GM12878 (cell line): ENCODE measurements around the gene PCNX4. TPM values are rescaled to one million over a fixed set of nuclear protein-coding genes. Genes with fewer than 3 reads are reported as not detected.
A peak's percentile ranks its signal among the peaks of the same experiment; 100 is the strongest.

ENCODE experiments used
- BHLHE40 ChIP-seq, 2 experiments: fragments of 450-650 bp in 1 of 2; IDR thresholded peaks; 2 replicates each; pipeline ENCODE4 v1.6.1; 2011 to 2017; ENCODE audit warnings: low read depth in 2 of 2, borderline replicate concordance in 1 of 2, improper control_type of control experiment in 1 of 2, low read length in 1 of 2, mild to moderate bottlenecking in 1 of 2
- BRCA1 ChIP-seq: IDR thresholded peaks from 2 replicates; pipeline ENCODE4 v1.6.1; 2011; ENCODE audit warnings: low read depth, low read length, improper control_type of control experiment
- CEBPB ChIP-seq, 2 experiments: fragments of 150-350 bp in 1 of 2; IDR thresholded peaks; 2 replicates each; pipeline ENCODE4 v1.6.1; 2012 to 2014; ENCODE audit warnings: low read depth in 2 of 2, low read length in 2 of 2, borderline replicate concordance in 1 of 2, inconsistent platforms in 1 of 2
- CREB1 ChIP-seq: IDR thresholded peaks from 2 replicates; pipeline ENCODE4 v1.6.1; 2012; ENCODE audit warnings: low read depth, mild to moderate bottlenecking, inconsistent platforms
- ETV6 ChIP-seq, 2 experiments: fragments of 450-650 bp in 1 of 2; IDR thresholded peaks in 1 of 2; conservative IDR thresholded peaks in 1 of 2; 2 replicates each; pipeline ENCODE4 v1.6.1; 2014; ENCODE audit warnings: antibody characterized with exemption in 1 of 2, borderline replicate concordance in 1 of 2, low read depth in 1 of 2, mild to moderate bottlenecking in 1 of 2, moderate library complexity in 1 of 2
- GATAD2B ChIP-seq: fragments of 450-650 bp; conservative IDR thresholded peaks from 2 replicates; pipeline ENCODE4 v1.6.1; 2017; ENCODE audit warnings: low read depth, mild to moderate bottlenecking, moderate library complexity
- KLF5 ChIP-seq: fragments of 450-650 bp; IDR thresholded peaks from 2 replicates; pipeline ENCODE4 v1.6.1; 2014; ENCODE audit warnings: mild to moderate bottlenecking; ENCODE audit not compliant: partially characterized antibody
- MXI1 ChIP-seq: fragments of 150-350 bp; IDR thresholded peaks from 2 replicates; pipeline ENCODE4 v1.6.1; 2011; ENCODE audit warnings: low read depth, mild to moderate bottlenecking, inconsistent platforms, low read length, improper control_type of control experiment
- NFIC ChIP-seq: IDR thresholded peaks from 2 replicates; pipeline ENCODE4 v1.6.1; 2012; ENCODE audit warnings: low read depth, mild to moderate bottlenecking, inconsistent platforms, low read length, moderate library complexity
- NFYA ChIP-seq: IDR thresholded peaks from 2 replicates; pipeline ENCODE4 v1.6.1; 2011; ENCODE audit warnings: low read depth, mild to moderate bottlenecking, low read length, improper control_type of control experiment, borderline replicate concordance
- PAX8 ChIP-seq: fragments of 450-650 bp; IDR thresholded peaks from 2 replicates; pipeline ENCODE4 v1.6.1; 2017; ENCODE audit warnings: mild to moderate bottlenecking, moderate library complexity
- POLR2AphosphoS2 ChIP-seq: IDR thresholded peaks from 2 replicates; pipeline ENCODE4 v1.6.1; 2011; ENCODE audit warnings: low read depth, mild to moderate bottlenecking, low read length, improper control_type of control experiment, moderate library complexity
- RCOR1 ChIP-seq: conservative IDR thresholded peaks from 2 replicates; pipeline ENCODE4 v1.6.1; 2012; ENCODE audit warnings: low read depth, low read length, improper control_type of control experiment
- SIN3A ChIP-seq: IDR thresholded peaks from 2 replicates; pipeline ENCODE4 v1.6.1; 2012; ENCODE audit warnings: low read depth, low read length, improper control_type of control experiment
- STAT3 ChIP-seq: IDR thresholded peaks from 2 replicates; pipeline ENCODE4 v1.6.1; 2011; ENCODE audit warnings: low read depth, low read length, improper control_type of control experiment
- TCF3 ChIP-seq: IDR thresholded peaks from 2 replicates; pipeline ENCODE4 v1.6.1; 2012; ENCODE audit warnings: low read depth, mild to moderate bottlenecking, low read length, borderline replicate concordance; ENCODE audit not compliant: insufficient read depth
- YBX1 ChIP-seq: fragments of 450-650 bp; IDR thresholded peaks from 2 replicates; pipeline ENCODE4 v1.6.1; 2016; ENCODE audit warnings: antibody characterized with exemption
- ZNF217 ChIP-seq: fragments of 450-650 bp; IDR thresholded peaks from 2 replicates; pipeline ENCODE4 v1.6.1; 2017; ENCODE audit warnings: antibody characterized with exemption, mild to moderate bottlenecking
- ZSCAN29 ChIP-seq: fragments of 450-650 bp; IDR thresholded peaks from 2 replicates; pipeline ENCODE4 v1.6.1; 2017; ENCODE audit warnings: mild to moderate bottlenecking, moderate library complexity
- polyA plus RNA-seq, 11 experiments: library from polyadenylated mRNA; depleted of rRNA in 4 of 11; unstranded in 6 of 11; stranded (reverse) in 5 of 11; fragments of >200 nt; fragmentation: Nextera tagmentation in 4 of 11; fragmentation: Illumina TruSeq in 1 of 11; extraction: Ambion mirVana in 4 of 11; extraction: Trizol in 1 of 11; gene quantifications; 1 replicate in 1 of 11; 2 replicates in 10 of 11; pipeline versions ENCODE4 v1.2.1 to v1.2.3, GENCODE V29; 2011 to 2016; ENCODE audit warnings: inconsistent platforms in 2 of 11, missing spikeins in 2 of 11, low read depth in 1 of 11
- total RNA-seq, 4 experiments: library from RNA; depleted of rRNA in 3 of 4; stranded (reverse); fragments of >200 nt in 3 of 4; fragmentation: Illumina TruSeq in 1 of 4; extraction: Trizol in 1 of 4; gene quantifications; 2 replicates each; pipeline versions ENCODE4 v1.2.1 to v1.2.3, GENCODE V29; 2013 to 2021
- TF ChIP-seq, protein P1 (sequence below), 3 experiments: IDR thresholded peaks in 2 of 3; conservative IDR thresholded peaks in 1 of 3; 2 replicates each; pipeline ENCODE4 v1.5.1; 2011; ENCODE audit warnings: low read depth in 3 of 3, low read length in 3 of 3, mild to moderate bottlenecking in 3 of 3, control low read depth in 2 of 3, moderate library complexity in 2 of 3, inconsistent platforms in 1 of 3, mixed read lengths in 1 of 3; ENCODE audit not compliant: control insufficient read depth in 2 of 3, insufficient read depth in 1 of 3; ENCODE audit errors: extremely low read depth in 1 of 3
- TF ChIP-seq, protein P2 (sequence below): IDR thresholded peaks from 2 replicates; pipeline ENCODE4 v1.6.1; 2012; ENCODE audit warnings: low read depth, low read length, improper control_type of control experiment
- TF ChIP-seq, protein P3 (sequence below): fragments of 450-650 bp; IDR thresholded peaks from 2 replicates; pipeline ENCODE4 v1.6.1; 2016; ENCODE audit warnings: mild to moderate bottlenecking

PCNX4 gene
- total and polyA plus RNA-seq, 10 of the 15 experiments (the other 5 are each of a cell fraction or from before 2014, with no cell fraction given), result 13.8 to 56.6 (median 39.4) TPM

DNA sequence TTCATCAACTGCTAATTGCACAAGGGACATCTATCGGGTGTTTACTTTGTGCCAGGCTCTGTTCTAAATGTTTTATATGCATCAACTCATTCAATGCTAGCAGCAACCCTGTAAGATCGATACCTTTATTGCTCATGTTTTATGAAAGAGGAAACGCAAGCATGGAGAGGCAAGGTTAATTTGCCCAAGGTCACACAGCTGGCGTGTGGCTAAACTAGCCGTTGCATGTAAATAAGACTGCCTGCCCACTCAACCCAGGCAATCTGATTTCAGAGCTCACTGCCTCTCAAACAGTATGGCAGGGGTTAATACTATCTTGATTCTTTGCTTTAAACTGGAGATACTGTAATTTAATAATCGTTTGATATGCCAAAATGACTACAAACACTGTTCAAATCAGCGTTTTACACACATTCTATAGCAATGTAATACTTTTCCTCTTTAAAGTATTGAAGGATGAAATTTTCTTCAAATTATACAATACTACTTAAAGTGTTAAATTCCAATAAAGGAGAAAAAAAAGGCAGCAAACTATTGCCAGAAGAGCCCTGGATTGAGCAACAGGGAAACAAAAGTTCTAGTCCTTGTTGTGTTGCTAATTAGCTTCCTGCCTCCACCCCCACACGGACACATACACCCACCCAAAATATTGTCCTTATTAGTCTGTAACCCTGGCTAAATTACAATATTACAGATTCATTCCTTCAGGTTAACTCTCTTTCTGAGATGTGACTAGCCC lies 112.5 kb downstream of the PCNX4 start (continued):
- TF ChIP-seq, protein P1, sequence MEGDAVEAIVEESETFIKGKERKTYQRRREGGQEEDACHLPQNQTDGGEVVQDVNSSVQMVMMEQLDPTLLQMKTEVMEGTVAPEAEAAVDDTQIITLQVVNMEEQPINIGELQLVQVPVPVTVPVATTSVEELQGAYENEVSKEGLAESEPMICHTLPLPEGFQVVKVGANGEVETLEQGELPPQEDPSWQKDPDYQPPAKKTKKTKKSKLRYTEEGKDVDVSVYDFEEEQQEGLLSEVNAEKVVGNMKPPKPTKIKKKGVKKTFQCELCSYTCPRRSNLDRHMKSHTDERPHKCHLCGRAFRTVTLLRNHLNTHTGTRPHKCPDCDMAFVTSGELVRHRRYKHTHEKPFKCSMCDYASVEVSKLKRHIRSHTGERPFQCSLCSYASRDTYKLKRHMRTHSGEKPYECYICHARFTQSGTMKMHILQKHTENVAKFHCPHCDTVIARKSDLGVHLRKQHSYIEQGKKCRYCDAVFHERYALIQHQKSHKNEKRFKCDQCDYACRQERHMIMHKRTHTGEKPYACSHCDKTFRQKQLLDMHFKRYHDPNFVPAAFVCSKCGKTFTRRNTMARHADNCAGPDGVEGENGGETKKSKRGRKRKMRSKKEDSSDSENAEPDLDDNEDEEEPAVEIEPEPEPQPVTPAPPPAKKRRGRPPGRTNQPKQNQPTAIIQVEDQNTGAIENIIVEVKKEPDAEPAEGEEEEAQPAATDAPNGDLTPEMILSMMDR (IDR thresholded peaks at IDR 0.05 in 2 of 3, conservative IDR thresholded peaks at IDR 0.05 in 1 of 3; ENCODE audit: control insufficient read depth in 2 of 3, extremely low read depth in 1 of 3, insufficient read depth in 1 of 3, low read depth in 3 of 3, low read length in 3 of 3), result no peak
- no peak for TF ChIP-seq NFYA
- TF ChIP-seq ZNF217, result peak; percentile 35; the same call in 1 of the 2 replicates
- TF ChIP-seq GATAD2B, result peak; percentile 36; the same call in 1 of the 2 replicates
- TF ChIP-seq, protein P2, sequence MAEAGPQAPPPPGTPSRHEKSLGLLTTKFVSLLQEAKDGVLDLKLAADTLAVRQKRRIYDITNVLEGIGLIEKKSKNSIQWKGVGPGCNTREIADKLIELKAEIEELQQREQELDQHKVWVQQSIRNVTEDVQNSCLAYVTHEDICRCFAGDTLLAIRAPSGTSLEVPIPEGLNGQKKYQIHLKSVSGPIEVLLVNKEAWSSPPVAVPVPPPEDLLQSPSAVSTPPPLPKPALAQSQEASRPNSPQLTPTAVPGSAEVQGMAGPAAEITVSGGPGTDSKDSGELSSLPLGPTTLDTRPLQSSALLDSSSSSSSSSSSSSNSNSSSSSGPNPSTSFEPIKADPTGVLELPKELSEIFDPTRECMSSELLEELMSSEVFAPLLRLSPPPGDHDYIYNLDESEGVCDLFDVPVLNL, result no peak
- TF ChIP-seq MXI1, result peak; percentile 42; the same call in 1 of the 2 replicates
- TF ChIP-seq POLR2AphosphoS2, result no peak; the same call in none of the 2 replicates
- TF ChIP-seq CREB1, result no peak
- peak; percentile 61 to 74; a peak in 3 of 4 replicates for TF ChIP-seq BHLHE40 (IDR thresholded peaks at IDR 0.05; ENCODE audit: borderline replicate concordance in 1 of 2, low read depth in 2 of 2, low read length in 1 of 2)
- TF ChIP-seq CEBPB (IDR thresholded peaks at IDR 0.05; ENCODE audit: borderline replicate concordance in 1 of 2, low read depth in 2 of 2, low read length in 2 of 2), result no peak
- no peak for TF ChIP-seq ZSCAN29
- no peak for TF ChIP-seq PAX8
- peak; percentile 65 for TF ChIP-seq KLF5
- TF ChIP-seq ETV6 (conservative IDR thresholded peaks at IDR 0.05 in 1 of 2, IDR thresholded peaks at IDR 0.05 in 1 of 2; ENCODE audit: borderline replicate concordance in 1 of 2, low read depth in 1 of 2), result peak in 1 of 2 experiments; percentile 61; a peak in 1 of 4 replicates
- no peak for TF ChIP-seq YBX1
- TF ChIP-seq TCF3, result peak; percentile 98
- TF ChIP-seq, protein P3, sequence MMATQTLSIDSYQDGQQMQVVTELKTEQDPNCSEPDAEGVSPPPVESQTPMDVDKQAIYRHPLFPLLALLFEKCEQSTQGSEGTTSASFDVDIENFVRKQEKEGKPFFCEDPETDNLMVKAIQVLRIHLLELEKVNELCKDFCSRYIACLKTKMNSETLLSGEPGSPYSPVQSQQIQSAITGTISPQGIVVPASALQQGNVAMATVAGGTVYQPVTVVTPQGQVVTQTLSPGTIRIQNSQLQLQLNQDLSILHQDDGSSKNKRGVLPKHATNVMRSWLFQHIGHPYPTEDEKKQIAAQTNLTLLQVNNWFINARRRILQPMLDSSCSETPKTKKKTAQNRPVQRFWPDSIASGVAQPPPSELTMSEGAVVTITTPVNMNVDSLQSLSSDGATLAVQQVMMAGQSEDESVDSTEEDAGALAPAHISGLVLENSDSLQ, result peak; percentile 9; the same call in 1 of the 2 replicates
- no peak for TF ChIP-seq RCOR1
- no peak for TF ChIP-seq STAT3
- peak; percentile 74 for TF ChIP-seq NFIC
- 0 out of 2 replicates have a peak, but pooled peaks have one; percentile 25 for TF ChIP-seq SIN3A
- TF ChIP-seq BRCA1, result no peak
